Measurements from ENCODE around the gene DSCAM. TPM values are rescaled to one million over a fixed set of nuclear protein-coding genes. Genes with fewer than 3 reads are reported as not detected.

The DSCAM gene
- total RNA-seq, 3 donors from 2014 or later (not counting 1 experiment from before 2014, with no cell fraction given): not detected

GRCh38 chr21:40404396-40404800, 442.6 kb downstream of the DSCAM start:
- H3K4me1 Mint-ChIP-seq: no peaks in the 10 kb centered on the region
- Histone ChIP-seq H3K4me1 (ENCODE audit: control insufficient read depth, insufficient read depth, low read length) (no peaks in the 10 kb centered on the region), H3K27ac (ENCODE audit: low read length) (no peak overlapping the region), H3K9me3 (ENCODE audit: control insufficient read depth, insufficient read depth, low read length) (peaks cover 4% of the 10 kb centered on the region), H3K27me3 (ENCODE audit: control insufficient read depth, insufficient read depth, low read length) (no peaks in the 10 kb centered on the region), H3K4me3 (ENCODE audit: low read length) (no peak overlapping the region), H3K36me3 (ENCODE audit: control insufficient read depth, insufficient read depth, low read length) (no peaks in the 10 kb centered on the region)
- no peak overlapping the region for H3K27ac Mint-ChIP-seq
- H3K9me3 Mint-ChIP-seq: no peaks in the 10 kb centered on the region
- intact Hi-C loops (cut with micrococcal nuclease): no loop called here
- no peak overlapping the region for H3K4me3 Mint-ChIP-seq
- DNase-seq (no peak), ATAC-seq (no peak)
- H3K36me3 Mint-ChIP-seq: no peaks in the 10 kb centered on the region
- H3K27me3 Mint-ChIP-seq (ENCODE audit: low read depth in 2 of 2): no peaks in the 10 kb centered on the region
- TF ChIP-seq CTCF (IDR thresholded peaks at IDR 0.05): no peak
- 82% methylated on average over 2 of the region's 3 CpGs for WGBS (ENCODE audit: insufficient coverage)

- no peaks in the 10 kb centered on the region for H3K36me3 Mint-ChIP-seq
- peaks cover 0 to 2% of the 10 kb centered on the region in 2 donors for H3K9me3 Mint-ChIP-seq
- H3K36me3 ChIP-seq (ENCODE audit: control insufficient read depth, insufficient read depth, low read length): no peaks in the 10 kb centered on the region
- H3K27me3 ChIP-seq (ENCODE audit: control insufficient read depth, insufficient read depth, low read length): no peaks in the 10 kb centered on the region
- DNase-seq (no peak), ATAC-seq (no peak)
- no peaks in the 10 kb centered on the region for H3K27me3 Mint-ChIP-seq (ENCODE audit: low read depth in 2 of 2)
- peaks cover 5% of the 10 kb centered on the region for H3K9me3 ChIP-seq (ENCODE audit: control insufficient read depth, insufficient read depth, low read length)
- no peak overlapping the region for H3K4me3 ChIP-seq (ENCODE audit: low read length)
- 79% methylated on average over 1 of the region's 2 CpGs for WGBS (ENCODE audit: insufficient coverage)
- intact Hi-C loops (cut with micrococcal nuclease): no loop called here
- no peak overlapping the region for H3K27ac Mint-ChIP-seq
- H3K4me1 Mint-ChIP-seq: no peaks in the 10 kb centered on the region
- no peaks in the 10 kb centered on the region for H3K4me1 ChIP-seq (ENCODE audit: control insufficient read depth, insufficient read depth, low read length)
- no peak overlapping the region for H3K27ac ChIP-seq (ENCODE audit: low read length)
- H3K4me3 Mint-ChIP-seq: no peak overlapping the region
- no peak for TF ChIP-seq CTCF (IDR thresholded peaks at IDR 0.05)
Measured at GRCh38 chr21:40402884-40403582, 443.9 kb downstream of the DSCAM start.

- H3K4me3 ChIP-seq (ENCODE audit: low read length): no peak overlapping the region
- H3K9me3 ChIP-seq (ENCODE audit: control insufficient read depth, insufficient read depth, low read length): peaks cover 3% of the 10 kb centered on the region
- no peak overlapping the region for H3K27ac ChIP-seq (ENCODE audit: low read length)
- ATAC-seq (no peak), DNase-seq (no peak)
- H3K9me3 Mint-ChIP-seq: peaks cover 6 to 9% of the 10 kb centered on the region in 2 donors
- no peaks in the 10 kb centered on the region for H3K27me3 Mint-ChIP-seq (ENCODE audit: low read depth in 2 of 2)
- intact Hi-C loops (cut with micrococcal nuclease): no loop called here
- H3K36me3 ChIP-seq (ENCODE audit: control insufficient read depth, insufficient read depth, low read length): no peaks in the 10 kb centered on the region
- H3K4me1 Mint-ChIP-seq: no peaks in the 10 kb centered on the region
- no peak overlapping the region for H3K4me3 Mint-ChIP-seq
- WGBS (ENCODE audit: insufficient coverage): 86% methylated on average over 7 of the region's 7 CpGs
- H3K27ac Mint-ChIP-seq: no peak overlapping the region
- no peaks in the 10 kb centered on the region for H3K27me3 ChIP-seq (ENCODE audit: control insufficient read depth, insufficient read depth, low read length)
- no peak for TF ChIP-seq CTCF (IDR thresholded peaks at IDR 0.05)
- no peaks in the 10 kb centered on the region for H3K4me1 ChIP-seq (ENCODE audit: control insufficient read depth, insufficient read depth, low read length)
- no peaks in the 10 kb centered on the region for H3K36me3 Mint-ChIP-seq
Measured at GRCh38 chr21:40395732-40396131, 451.2 kb downstream of the DSCAM start.

GRCh38 chr21:40393066-40393465, 453.9 kb downstream of the DSCAM start:
- H3K36me3 ChIP-seq (ENCODE audit: control insufficient read depth, insufficient read depth, low read length): no peaks in the 10 kb centered on the region
- H3K4me3 ChIP-seq (ENCODE audit: low read length): no peak overlapping the region
- intact Hi-C loops (cut with micrococcal nuclease): no loop called here
- DNase-seq: no peak
- H3K9me3 ChIP-seq (ENCODE audit: control insufficient read depth, insufficient read depth, low read length): no peaks in the 10 kb centered on the region
- Mint-ChIP-seq H3K4me1 (no peaks in the 10 kb centered on the region), H3K9me3 (peaks cover 4 to 9% of the 10 kb centered on the region in 2 donors), H3K36me3 (no peaks in the 10 kb centered on the region), H3K27ac (no peak overlapping the region), H3K27me3 (ENCODE audit: low read depth in 2 of 2) (peaks cover 0 to 3% of the 10 kb centered on the region in 2 donors), H3K4me3 (no peak overlapping the region)
- H3K27me3 ChIP-seq (ENCODE audit: control insufficient read depth, insufficient read depth, low read length): no peaks in the 10 kb centered on the region
- WGBS (ENCODE audit: insufficient coverage): 61% methylated on average over 4 of the region's 5 CpGs
- ATAC-seq: no peak
- H3K4me1 ChIP-seq (ENCODE audit: control insufficient read depth, insufficient read depth, low read length): no peaks in the 10 kb centered on the region
- H3K27ac ChIP-seq (ENCODE audit: low read length): no peak overlapping the region
- TF ChIP-seq CTCF (IDR thresholded peaks at IDR 0.05): no peak

Measured in natural killer cell (primary cell).